Muscle of leg (tissue), 11 donors: ENCODE data around the gene SH3BP1. TPM values are rescaled to one million over a fixed set of nuclear protein-coding genes. Genes with fewer than 3 reads are reported as not detected.

Experiments
- DNase-seq: peaks from one replicate; pipeline ENCODE4 v3.0.0; 2013
- H3K27ac ChIP-seq: one replicate; pipeline ENCODE4 v1.5.1; 2013; ENCODE audit warnings: mild to moderate bottlenecking, low read length, control low read depth
- H3K27me3 ChIP-seq: one replicate; pipeline ENCODE4 v1.6.1; 2013; ENCODE audit warnings: low read length; ENCODE audit not compliant: control insufficient read depth, insufficient read depth
- H3K36me3 ChIP-seq: one replicate; pipeline ENCODE4 v1.6.1; 2013; ENCODE audit warnings: low read length; ENCODE audit not compliant: control insufficient read depth, insufficient read depth
- H3K4me1 ChIP-seq: one replicate; pipeline ENCODE4 v1.6.1; 2013; ENCODE audit warnings: low read length; ENCODE audit not compliant: control insufficient read depth, insufficient read depth
- H3K4me3 ChIP-seq: one replicate; pipeline ENCODE4 v1.5.1; 2013; ENCODE audit warnings: low read length, control low read depth
- H3K9me3 ChIP-seq: replicated peaks from 2 replicates; pipeline ENCODE4 v1.6.1; 2013; ENCODE audit warnings: low read depth, low read length; ENCODE audit not compliant: control insufficient read depth
- WGBS: methylation state at CpG from one replicate; pipeline ENCODE4 v1.1.5; 2013; ENCODE audit warnings: missing lambda C conversion rate; ENCODE audit not compliant: insufficient coverage; 5-methylcytosine and 5-hydroxymethylcytosine counted together
- polyA plus RNA-seq, 8 donors: library from polyadenylated mRNA; unstranded; fragments of 120-200 nt; gene quantifications; one replicate each; pipeline versions ENCODE4 v1.2.1 to v1.2.3, GENCODE V29; 2013; ENCODE audit warnings: inconsistent platforms in 1 of 8, low replicate concordance in 1 of 8; ENCODE audit not compliant: insufficient read length in 8 of 8, insufficient read depth in 1 of 8
- total RNA-seq: library from RNA; stranded (reverse); fragments of 120-200 nt; gene quantifications from one replicate; pipeline ENCODE4 v1.2.4, GENCODE V29; 2013

The SH3BP1 gene
- total and polyA plus RNA-seq, 9 donors = 5.2 to 13.7 (median 8.8) TPM

- WGBS = 11% methylated on average over 10 of the region's 11 CpGs
- peaks cover 76% of the 10 kb centered on the region for H3K36me3 ChIP-seq
- peak; percentile 83 for DNase-seq
- H3K27me3 ChIP-seq = no peaks in the 10 kb centered on the region
- no peak overlapping the region for H3K4me3 ChIP-seq
- H3K4me1 ChIP-seq = peaks cover 52% of the 10 kb centered on the region
- H3K9me3 ChIP-seq = no peaks in the 10 kb centered on the region
- H3K27ac ChIP-seq = peak overlapping the region; percentile 53
Observed at GRCh38 chr22:37626144-37626543, 13.3 kb upstream of the SH3BP1 start.

GRCh38 chr22:37626556-37627075 lies 12.9 kb upstream of the SH3BP1 start:
- no peak for DNase-seq
- peaks cover 75% of the 10 kb centered on the region for H3K36me3 ChIP-seq
- H3K27me3 ChIP-seq = no peaks in the 10 kb centered on the region
- 28% methylated on average over 8 of the region's 13 CpGs for WGBS
- H3K9me3 ChIP-seq = no peaks in the 10 kb centered on the region
- H3K4me3 ChIP-seq = no peak overlapping the region
- H3K4me1 ChIP-seq = peaks cover 57% of the 10 kb centered on the region
- H3K27ac ChIP-seq = peak overlapping the region; percentile 53

- H3K9me3 ChIP-seq = no peaks in the 10 kb centered on the region
- WGBS = 25% methylated on average over 4 of the region's 7 CpGs
- peak; percentile 72 for DNase-seq
- peaks cover 61% of the 10 kb centered on the region for H3K4me1 ChIP-seq
- H3K36me3 ChIP-seq = peaks cover 78% of the 10 kb centered on the region
- H3K27me3 ChIP-seq = no peaks in the 10 kb centered on the region
- H3K4me3 ChIP-seq = no peak overlapping the region
- H3K27ac ChIP-seq = peak overlapping the region; percentile 53
Observed at GRCh38 chr22:37627121-37627520, 12.3 kb upstream of the SH3BP1 start.

- 45% methylated on average over 2 of the region's 6 CpGs for WGBS
- H3K36me3 ChIP-seq = peaks cover 77% of the 10 kb centered on the region
- peaks cover 65% of the 10 kb centered on the region for H3K4me1 ChIP-seq
- peak; percentile 55 for DNase-seq
- peak overlapping the region; percentile 53 for H3K27ac ChIP-seq
- no peak overlapping the region for H3K4me3 ChIP-seq
- no peaks in the 10 kb centered on the region for H3K27me3 ChIP-seq
- H3K9me3 ChIP-seq = no peaks in the 10 kb centered on the region
Observed at GRCh38 chr22:37627545-37627944, 11.9 kb upstream of the SH3BP1 start.

- no peak overlapping the region for H3K27ac ChIP-seq
Observed at GRCh38 chr22:37628830-37629229, 10.6 kb upstream of the SH3BP1 start.

GRCh38 chr22:37629928-37630327 lies 9.5 kb upstream of the SH3BP1 start:
- DNase-seq = no peak
- Histone ChIP-seq H3K36me3 (peaks cover 66% of the 10 kb centered on the region), H3K4me3 (no peak overlapping the region), H3K9me3 (no peaks in the 10 kb centered on the region), H3K27me3 (no peaks in the 10 kb centered on the region), H3K27ac (no peak overlapping the region), H3K4me1 (peaks cover 71% of the 10 kb centered on the region)
- 94% methylated on average over 8 of the region's 10 CpGs for WGBS

More at GRCh38 chr22:37628830-37629229, 10.6 kb upstream of the SH3BP1 start:
- H3K4me3 ChIP-seq = no peak overlapping the region
- H3K4me1 ChIP-seq = peaks cover 70% of the 10 kb centered on the region
- H3K27me3 ChIP-seq = no peaks in the 10 kb centered on the region
- H3K36me3 ChIP-seq = peaks cover 73% of the 10 kb centered on the region
- DNase-seq = peak; percentile 11
- 88% methylated on average over 4 of the region's 8 CpGs for WGBS
- no peaks in the 10 kb centered on the region for H3K9me3 ChIP-seq

GRCh38 chr22:37630839-37631435 lies 8.5 kb upstream of the SH3BP1 start:
- Histone ChIP-seq H3K27me3 (no peaks in the 10 kb centered on the region), H3K27ac (peak overlapping the region; percentile 87), H3K4me3 (no peak overlapping the region), H3K4me1 (peaks cover 71% of the 10 kb centered on the region), H3K9me3 (no peaks in the 10 kb centered on the region), H3K36me3 (peaks cover 57% of the 10 kb centered on the region)
- peak; percentile 14 for DNase-seq
- 92% methylated on average over 4 of the region's 9 CpGs for whole genome bisulfite sequencing

- Histone ChIP-seq H3K4me1 (peaks cover 69% of the 10 kb centered on the region), H3K36me3 (peaks cover 51% of the 10 kb centered on the region), H3K27me3 (no peaks in the 10 kb centered on the region), H3K4me3 (no peak overlapping the region), H3K9me3 (no peaks in the 10 kb centered on the region), H3K27ac (peak overlapping the region; percentile 87)
- DNase-seq = peak; percentile 36
- 77% methylated on average over 18 of the region's 19 CpGs for WGBS
Observed at GRCh38 chr22:37631448-37632173, 7.9 kb upstream of the SH3BP1 start.

GRCh38 chr22:37632174-37633088 lies 7.0 kb upstream of the SH3BP1 start:
- Histone ChIP-seq H3K9me3 (no peaks in the 10 kb centered on the region), H3K27me3 (no peaks in the 10 kb centered on the region), H3K27ac (peak overlapping the region; percentile 87), H3K4me3 (no peak overlapping the region), H3K4me1 (peaks cover 68% of the 10 kb centered on the region), H3K36me3 (peaks cover 47% of the 10 kb centered on the region)
- 73% methylated on average over 8 of the region's 14 CpGs for WGBS
- peak; percentile 57 for DNase-seq
